GM12872 (cell line): Measurements from ENCODE around the gene NLGN4X.
A peak's percentile ranks its signal among the peaks of the same experiment; 100 is the strongest.

ENCODE experiments used
- TF ChIP-seq, protein P1 (sequence below): IDR thresholded peaks from 3 replicates; pipeline ENCODE4 v1.5.1; 2011; ENCODE audit warnings: low read depth, mild to moderate bottlenecking, low read length, moderate library complexity; ENCODE audit not compliant: insufficient read depth

The NLGN4X gene

DNA sequence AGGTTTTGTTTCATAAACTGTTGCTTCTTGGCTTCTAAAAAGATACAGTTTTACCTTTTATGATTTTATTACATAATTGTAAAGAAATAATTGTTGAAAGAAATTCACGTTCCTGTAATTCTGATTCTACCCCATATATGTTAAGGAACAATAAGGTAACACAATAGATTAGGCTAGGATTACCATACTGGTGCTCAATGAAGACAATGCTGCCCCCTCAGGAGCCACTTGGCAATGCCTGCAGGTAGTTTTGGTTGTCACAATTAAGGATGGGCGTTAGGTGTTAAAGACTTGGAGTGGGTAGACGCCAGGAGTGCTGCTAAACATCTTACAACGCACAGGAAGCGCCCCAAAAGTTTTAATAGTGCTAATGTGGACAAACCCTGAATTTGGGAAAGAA lies 133.2 kb downstream of the NLGN4X start:
- TF ChIP-seq, protein P1, sequence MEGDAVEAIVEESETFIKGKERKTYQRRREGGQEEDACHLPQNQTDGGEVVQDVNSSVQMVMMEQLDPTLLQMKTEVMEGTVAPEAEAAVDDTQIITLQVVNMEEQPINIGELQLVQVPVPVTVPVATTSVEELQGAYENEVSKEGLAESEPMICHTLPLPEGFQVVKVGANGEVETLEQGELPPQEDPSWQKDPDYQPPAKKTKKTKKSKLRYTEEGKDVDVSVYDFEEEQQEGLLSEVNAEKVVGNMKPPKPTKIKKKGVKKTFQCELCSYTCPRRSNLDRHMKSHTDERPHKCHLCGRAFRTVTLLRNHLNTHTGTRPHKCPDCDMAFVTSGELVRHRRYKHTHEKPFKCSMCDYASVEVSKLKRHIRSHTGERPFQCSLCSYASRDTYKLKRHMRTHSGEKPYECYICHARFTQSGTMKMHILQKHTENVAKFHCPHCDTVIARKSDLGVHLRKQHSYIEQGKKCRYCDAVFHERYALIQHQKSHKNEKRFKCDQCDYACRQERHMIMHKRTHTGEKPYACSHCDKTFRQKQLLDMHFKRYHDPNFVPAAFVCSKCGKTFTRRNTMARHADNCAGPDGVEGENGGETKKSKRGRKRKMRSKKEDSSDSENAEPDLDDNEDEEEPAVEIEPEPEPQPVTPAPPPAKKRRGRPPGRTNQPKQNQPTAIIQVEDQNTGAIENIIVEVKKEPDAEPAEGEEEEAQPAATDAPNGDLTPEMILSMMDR = peak; percentile 18; the same call in 1 of the 3 replicates

DNA sequence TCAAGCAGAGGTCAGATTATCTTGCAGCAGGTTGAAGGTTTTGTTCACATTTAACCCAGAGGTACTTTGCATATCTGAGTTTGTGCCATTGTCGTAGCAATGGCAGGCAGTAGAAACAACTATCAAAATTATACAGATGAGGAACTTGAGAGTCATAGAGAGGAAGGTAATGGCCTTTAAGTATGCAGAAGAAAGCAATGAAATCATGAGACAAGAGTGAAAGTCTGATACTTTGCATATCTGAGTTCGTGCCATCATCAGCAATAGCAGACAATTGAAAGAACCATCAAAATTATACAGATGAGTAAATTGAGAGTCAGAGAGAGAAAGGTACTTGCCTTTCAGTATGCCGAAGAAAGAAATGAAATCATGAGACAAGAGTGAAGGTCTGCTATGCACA lies 154.1 kb downstream of the NLGN4X start:
- TF ChIP-seq, protein P1 = no peak

GRCh38 chrX:6071731-6072130 lies 156.9 kb downstream of the NLGN4X start:
- TF ChIP-seq, protein P1 = no peak

DNA sequence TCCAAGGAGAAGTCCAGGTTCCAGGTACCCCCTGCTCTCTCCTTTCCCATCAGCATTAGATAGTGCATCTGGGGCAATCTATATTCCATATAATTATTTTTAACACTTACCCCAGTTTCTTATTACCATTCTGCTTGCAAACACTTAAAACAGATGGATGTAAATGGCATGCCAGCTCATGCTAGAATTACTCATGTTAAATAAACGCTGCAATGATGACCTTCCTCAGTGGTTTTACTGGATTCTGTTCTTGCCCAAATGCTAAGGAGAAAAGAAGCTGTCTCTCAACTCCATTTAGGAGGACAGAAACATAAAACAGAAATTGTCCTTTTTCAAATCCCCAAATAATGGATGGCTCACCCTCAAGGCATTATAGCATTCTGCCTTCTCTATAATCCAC lies 161.1 kb downstream of the NLGN4X start:
- TF ChIP-seq, protein P1 = no peak

GRCh38 chrX:6053141-6053540 lies 175.5 kb downstream of the NLGN4X start:
- TF ChIP-seq, protein P1 = no peak

GRCh38 chrX:6052111-6052745 lies 176.4 kb downstream of the NLGN4X start:
- TF ChIP-seq, protein P1 = no peak

DNA sequence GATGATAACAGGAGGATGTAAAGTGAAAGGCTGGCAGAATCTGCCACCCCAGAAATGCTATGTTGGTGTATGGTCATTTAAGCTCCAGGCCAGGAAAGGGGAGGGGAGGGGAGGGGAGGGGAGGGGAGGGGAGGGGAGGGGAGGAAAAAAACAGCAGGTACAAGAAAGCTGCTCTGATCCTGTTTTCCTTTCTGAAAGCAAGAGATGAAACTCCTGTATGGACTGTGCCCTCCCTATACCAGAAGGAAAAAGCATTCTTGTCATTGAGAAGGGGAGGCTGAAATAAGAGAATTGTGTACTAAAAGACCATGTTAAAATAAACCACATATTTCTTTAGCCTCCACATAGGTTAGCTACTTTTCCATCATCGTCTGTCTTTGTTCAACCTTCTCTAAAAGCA lies 179.5 kb downstream of the NLGN4X start:
- TF ChIP-seq, protein P1 = no peak
